Measurements from ENCODE around the gene MALT1.

Gene MALT1

DNA sequence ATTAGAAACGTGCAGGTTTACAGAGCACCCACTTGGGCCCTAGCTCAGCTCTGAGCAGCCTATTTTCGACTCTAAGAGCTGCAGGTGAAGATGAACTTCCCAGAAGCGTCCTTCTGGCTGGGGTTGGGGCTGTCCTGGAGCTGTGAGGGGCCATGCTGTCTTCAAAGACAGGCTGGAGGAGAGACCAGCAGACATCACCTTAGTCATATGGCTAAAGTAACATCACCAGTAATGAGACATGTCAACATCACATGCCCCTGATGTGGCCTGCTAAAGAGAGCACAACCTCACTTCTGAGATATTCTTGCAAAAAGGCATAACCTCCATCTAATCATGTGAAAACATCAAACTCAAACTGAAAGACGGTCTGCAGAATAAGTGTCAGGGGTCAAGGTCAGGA, 106.2 kb downstream of the MALT1 start:
- peak overlapping the region; percentile 6; the same call in 1 of the 2 replicates for H3K27ac ChIP-seq
- no peak for TF ChIP-seq ZFX (IDR thresholded peaks at IDR 0.05)
- TF ChIP-seq, protein P1, sequence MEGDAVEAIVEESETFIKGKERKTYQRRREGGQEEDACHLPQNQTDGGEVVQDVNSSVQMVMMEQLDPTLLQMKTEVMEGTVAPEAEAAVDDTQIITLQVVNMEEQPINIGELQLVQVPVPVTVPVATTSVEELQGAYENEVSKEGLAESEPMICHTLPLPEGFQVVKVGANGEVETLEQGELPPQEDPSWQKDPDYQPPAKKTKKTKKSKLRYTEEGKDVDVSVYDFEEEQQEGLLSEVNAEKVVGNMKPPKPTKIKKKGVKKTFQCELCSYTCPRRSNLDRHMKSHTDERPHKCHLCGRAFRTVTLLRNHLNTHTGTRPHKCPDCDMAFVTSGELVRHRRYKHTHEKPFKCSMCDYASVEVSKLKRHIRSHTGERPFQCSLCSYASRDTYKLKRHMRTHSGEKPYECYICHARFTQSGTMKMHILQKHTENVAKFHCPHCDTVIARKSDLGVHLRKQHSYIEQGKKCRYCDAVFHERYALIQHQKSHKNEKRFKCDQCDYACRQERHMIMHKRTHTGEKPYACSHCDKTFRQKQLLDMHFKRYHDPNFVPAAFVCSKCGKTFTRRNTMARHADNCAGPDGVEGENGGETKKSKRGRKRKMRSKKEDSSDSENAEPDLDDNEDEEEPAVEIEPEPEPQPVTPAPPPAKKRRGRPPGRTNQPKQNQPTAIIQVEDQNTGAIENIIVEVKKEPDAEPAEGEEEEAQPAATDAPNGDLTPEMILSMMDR (conservative IDR thresholded peaks at IDR 0.05) = no peak

DNA sequence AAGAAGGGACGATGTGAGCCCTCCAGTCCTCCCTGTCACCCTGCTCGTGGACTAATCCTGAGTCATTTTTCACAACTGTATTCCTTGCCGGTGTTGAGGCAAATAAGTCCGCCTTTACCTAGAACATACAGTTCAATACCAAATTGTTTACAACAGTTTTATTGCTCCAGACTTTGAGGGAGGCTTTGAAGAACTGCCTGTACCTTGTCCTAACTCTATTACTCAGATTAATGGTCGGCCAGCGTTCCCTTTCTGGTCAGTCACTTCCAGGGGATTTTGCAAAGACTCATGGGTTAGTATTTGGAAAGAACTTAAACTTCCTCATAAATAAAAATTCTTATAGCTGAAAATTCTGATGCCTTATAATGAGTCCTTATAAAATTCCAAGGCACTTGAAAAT, 108.3 kb downstream of the MALT1 start:
- H3K27ac ChIP-seq = peak overlapping the region; percentile 56

DNA sequence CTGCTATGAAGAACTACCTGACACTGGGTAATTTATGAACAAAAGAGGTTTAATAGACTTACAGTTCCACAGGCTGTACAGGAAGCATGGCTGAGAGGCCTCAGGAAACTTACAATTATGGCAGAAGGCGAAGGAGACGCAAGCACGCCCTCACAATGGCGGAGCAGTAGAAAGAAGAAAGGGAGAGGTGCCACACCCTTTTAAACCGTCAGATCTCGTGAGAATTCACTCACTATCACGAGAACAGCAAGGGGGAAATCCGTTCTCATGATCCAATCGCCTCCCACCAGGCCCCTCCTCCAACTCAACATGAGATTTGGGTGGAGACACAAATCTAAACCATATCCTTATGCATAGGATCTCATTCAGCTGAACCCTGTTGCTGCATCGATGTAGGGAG, 108.8 kb downstream of the MALT1 start:
- TF ChIP-seq, protein P1 (conservative IDR thresholded peaks at IDR 0.05) = no peak
- TF ChIP-seq ZFX (IDR thresholded peaks at IDR 0.05) = no peak
- peak overlapping the region; percentile 70 for H3K27ac ChIP-seq

More for the DNA sequence above, 108.3 kb downstream of the MALT1 start:
- TF ChIP-seq ZFX (IDR thresholded peaks at IDR 0.05) = no peak
- TF ChIP-seq, protein P1 (conservative IDR thresholded peaks at IDR 0.05) = no peak

DNA sequence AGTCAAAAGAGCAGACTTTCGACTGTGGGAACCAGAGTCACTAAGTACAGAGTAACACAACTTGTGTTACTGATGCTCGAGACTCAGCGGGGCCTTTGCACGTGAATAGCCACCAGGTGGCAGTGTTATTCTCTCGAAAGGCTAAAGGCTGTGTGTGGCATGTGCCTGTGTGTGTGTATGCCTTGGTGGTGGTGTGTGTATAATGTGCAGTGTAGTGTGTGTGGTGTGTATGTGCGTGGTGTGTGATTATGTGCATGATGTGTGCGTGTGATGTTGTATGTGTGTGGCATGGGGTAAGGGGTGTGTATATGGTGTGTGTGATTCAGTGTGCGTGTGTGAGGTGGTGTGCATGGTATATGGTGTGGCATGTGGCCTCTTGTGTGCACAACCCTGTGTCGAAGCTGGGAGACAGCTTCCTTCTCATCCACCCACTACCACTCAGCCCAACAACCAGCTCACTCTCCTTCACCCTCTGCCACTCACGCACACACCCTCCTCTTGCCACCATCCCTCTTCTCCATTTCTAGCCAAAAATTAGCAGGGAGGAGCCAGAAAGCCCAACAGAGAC, 110.4 kb downstream of the MALT1 start:
- TF ChIP-seq, protein P1 (conservative IDR thresholded peaks at IDR 0.05) = peak; percentile 88
- TF ChIP-seq ZFX (IDR thresholded peaks at IDR 0.05) = no peak
- peak overlapping the region; percentile 70 for H3K27ac ChIP-seq

DNA sequence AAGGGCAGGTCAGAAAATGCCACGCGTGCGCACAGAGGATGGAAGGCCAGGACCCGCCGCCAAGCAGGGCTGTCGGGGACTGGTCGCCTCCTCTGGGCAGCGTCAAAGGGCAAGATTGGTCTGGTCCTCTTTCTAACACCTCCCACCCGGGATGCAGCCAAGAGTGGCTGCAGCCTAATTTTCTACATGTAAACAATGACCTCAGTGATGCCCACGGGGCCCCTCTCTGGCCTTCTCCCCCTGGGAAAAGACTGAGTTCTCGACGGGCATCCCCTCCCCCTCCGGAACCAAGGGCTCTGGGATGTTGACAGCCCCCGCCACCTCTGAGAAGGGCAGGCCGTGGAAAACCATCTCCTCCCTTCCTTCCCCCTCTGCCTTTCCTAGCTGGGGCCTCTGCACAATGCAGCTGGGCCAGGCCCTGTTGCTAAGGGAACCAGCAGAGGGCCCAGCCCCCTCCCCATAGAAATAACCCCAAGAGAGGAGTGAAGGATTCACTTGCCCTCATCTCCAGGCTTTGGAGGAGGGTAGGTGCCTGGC, 113.4 kb downstream of the MALT1 start:
- TF ChIP-seq, protein P1 (conservative IDR thresholded peaks at IDR 0.05) = no peak
- no peak for TF ChIP-seq ZFX (IDR thresholded peaks at IDR 0.05)
- peak overlapping the region; percentile 51 for H3K27ac ChIP-seq

DNA sequence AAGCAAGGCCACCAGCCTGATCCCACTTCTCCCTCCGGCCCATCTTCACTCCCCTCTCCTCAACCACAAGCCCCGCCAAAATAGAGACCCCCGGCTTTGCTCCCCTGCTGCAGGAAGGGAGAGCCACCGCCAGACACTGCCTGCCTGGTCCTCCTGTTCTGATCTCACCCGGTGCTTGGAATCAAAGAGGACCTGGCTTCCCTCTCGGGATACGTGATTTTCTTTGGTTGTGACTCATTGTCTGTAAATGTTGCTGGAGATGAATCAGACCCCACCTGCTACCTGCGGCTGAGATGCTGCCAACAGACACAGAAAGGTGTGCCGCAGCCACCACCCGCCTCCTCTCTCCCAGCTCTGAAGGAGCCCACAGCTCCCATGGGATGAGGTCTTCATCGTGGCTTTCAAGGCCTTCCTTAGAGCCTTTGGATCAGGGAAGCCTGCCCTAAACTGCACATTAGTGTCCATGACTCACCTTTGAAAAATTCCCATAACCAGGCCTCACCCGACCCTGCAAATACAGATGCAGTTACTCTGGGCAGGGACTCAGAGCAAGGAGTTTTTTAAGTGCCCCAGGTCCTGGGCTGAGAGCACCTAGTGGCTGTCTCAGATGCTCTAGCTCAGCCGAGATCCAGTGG, 114.0 kb downstream of the MALT1 start:
- TF ChIP-seq, protein P1 (conservative IDR thresholded peaks at IDR 0.05) = no peak
- no peak for TF ChIP-seq ZFX (IDR thresholded peaks at IDR 0.05)
- H3K27ac ChIP-seq = peak overlapping the region; percentile 51

DNA sequence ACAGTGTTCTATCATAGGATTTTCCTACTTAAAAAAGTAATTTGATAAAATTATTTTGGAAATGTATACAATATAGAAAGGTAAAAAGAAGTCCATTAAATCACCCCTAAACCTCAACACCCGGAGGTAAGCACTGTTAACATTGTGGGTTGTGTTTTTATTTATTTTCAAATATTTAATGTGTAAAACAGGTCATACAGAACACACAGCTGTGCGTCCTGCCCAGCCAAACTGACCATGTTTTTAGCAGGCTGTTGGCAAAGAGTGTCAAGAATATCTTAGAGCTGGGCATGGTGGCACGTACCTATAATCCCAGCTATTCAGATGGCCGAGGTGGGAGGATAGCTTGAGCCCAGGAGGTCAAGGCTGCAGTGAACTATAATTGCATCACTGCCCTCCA, 114.6 kb downstream of the MALT1 start:
- H3K27ac ChIP-seq = peak overlapping the region; percentile 51
- TF ChIP-seq, protein P1 (conservative IDR thresholded peaks at IDR 0.05) = no peak
- TF ChIP-seq ZFX (IDR thresholded peaks at IDR 0.05) = no peak

Measured in C4-2B (cell line).